CD14-positive monocyte (primary cell): ENCODE data around the gene OSMR. TPM values are rescaled to one million over a fixed set of nuclear protein-coding genes. Genes with fewer than 3 reads are reported as not detected.

Source experiments
- DNase-seq, 3 donors: peaks; one replicate each; pipeline ENCODE4 v3.0.0-alpha.2; 2011 to 2022
- H2AFZ ChIP-seq: 2 replicates; pipeline ENCODE4 v1.6.0; 2012; ENCODE audit warnings: mild to moderate bottlenecking, low read depth, low read length, inconsistent platforms; ENCODE audit not compliant: insufficient read depth, poor library complexity, severe bottlenecking
- H3K27ac ChIP-seq, 2 donors: 1 replicate in 1 of 2; 2 replicates in 1 of 2; pipeline ENCODE4 v1.5.1; 2012 to 2013; ENCODE audit warnings: low read length in 2 of 2, control low read depth in 1 of 2, inconsistent platforms in 1 of 2, low read depth in 1 of 2, mild to moderate bottlenecking in 1 of 2
- H3K27me3 ChIP-seq, 2 donors: one replicate each; pipeline versions ENCODE4 v1.6.0 to v1.6.1; 2011 to 2013; ENCODE audit warnings: low read length in 2 of 2; ENCODE audit not compliant: control insufficient read depth in 2 of 2, insufficient read depth in 2 of 2
- H3K36me3 ChIP-seq, 2 donors: replicated peaks in 1 of 2; 1 replicate in 1 of 2; 2 replicates in 1 of 2; pipeline versions ENCODE4 v1.5.1 to v1.6.1; 2012 to 2013; ENCODE audit warnings: low read length in 2 of 2, control low read depth in 1 of 2, inconsistent platforms in 1 of 2, mild to moderate bottlenecking in 1 of 2; ENCODE audit not compliant: insufficient read depth in 2 of 2, control insufficient read depth in 1 of 2
- H3K4me1 ChIP-seq, 2 donors: 1 replicate in 1 of 2; 2 replicates in 1 of 2; pipeline versions ENCODE4 v1.5.1 to v1.6.1; 2012 to 2013; ENCODE audit warnings: low read length in 2 of 2, control low read depth in 1 of 2, inconsistent platforms in 1 of 2, mild to moderate bottlenecking in 1 of 2, moderate library complexity in 1 of 2; ENCODE audit not compliant: insufficient read depth in 2 of 2, control insufficient read depth in 1 of 2
- H3K4me2 ChIP-seq: replicated peaks from 2 replicates; pipeline ENCODE3; 2012; ENCODE audit warnings: low read length, moderate library complexity, mild to moderate bottlenecking; ENCODE audit not compliant: poor library complexity, severe bottlenecking; ENCODE audit errors: extremely low read depth
- H3K4me3 ChIP-seq, 3 experiments: fragments of 200-600 bp in 1 of 3; sonication (generic) in 1 of 3; replicated peaks in 1 of 3; 1 replicate in 2 of 3; 2 replicates in 1 of 3; pipeline ENCODE4 v1.5.1; 2011 to 2013; ENCODE audit warnings: low read length in 3 of 3, mild to moderate bottlenecking in 3 of 3, control low read depth in 2 of 3, low read depth in 2 of 3, inconsistent platforms in 1 of 3, moderate library complexity in 1 of 3
- H3K79me2 ChIP-seq: 2 replicates; pipeline ENCODE4 v1.6.0; 2012; ENCODE audit warnings: mild to moderate bottlenecking, control low read depth, inconsistent platforms, low read length, moderate library complexity; ENCODE audit not compliant: insufficient read depth
- H3K9ac ChIP-seq: 2 replicates; pipeline ENCODE4 v1.6.0; 2017; ENCODE audit warnings: low read length, mild to moderate bottlenecking; ENCODE audit not compliant: insufficient read depth, poor library complexity, severe bottlenecking
- H3K9me3 ChIP-seq, 2 donors: replicated peaks in 1 of 2; 1 replicate in 1 of 2; 2 replicates in 1 of 2; pipeline versions ENCODE4 v1.5.1 to v1.6.1; 2012 to 2013; ENCODE audit warnings: low read length in 2 of 2, control low read depth in 1 of 2; ENCODE audit not compliant: control insufficient read depth in 1 of 2, insufficient read depth in 1 of 2
- H4K20me1 ChIP-seq: 2 replicates; pipeline ENCODE4 v1.6.0; 2012; ENCODE audit warnings: mild to moderate bottlenecking, low read length, control low read depth, moderate library complexity; ENCODE audit not compliant: insufficient read depth
- H3K27ac Mint-ChIP-seq, 7 donors: one replicate each; pipeline ENCODE4 v1.8.0; 2020; ENCODE audit warnings: mild to moderate bottlenecking in 7 of 7, mixed read lengths in 7 of 7, moderate library complexity in 6 of 7, inconsistent platforms in 2 of 7
- H3K27me3 Mint-ChIP-seq, 3 donors: one replicate each; pipeline ENCODE4 v1.8.0; 2021 to 2022; ENCODE audit warnings: low read depth in 3 of 3, mild to moderate bottlenecking in 3 of 3, mixed read lengths in 3 of 3, moderate library complexity in 3 of 3, inconsistent platforms in 1 of 3
- H3K36me3 Mint-ChIP-seq, 2 donors: one replicate each; pipeline ENCODE4 v1.8.0; 2020; ENCODE audit warnings: mixed read lengths in 2 of 2, inconsistent platforms in 1 of 2, mild to moderate bottlenecking in 1 of 2
- H3K4me1 Mint-ChIP-seq: one replicate; pipeline ENCODE4 v1.8.0; 2020; ENCODE audit warnings: mild to moderate bottlenecking, mixed read lengths
- H3K4me3 Mint-ChIP-seq, 2 donors: one replicate each; pipeline ENCODE4 v1.8.0; 2020; ENCODE audit warnings: mild to moderate bottlenecking in 2 of 2, mixed read lengths in 2 of 2, moderate library complexity in 1 of 2
- H3K9me3 Mint-ChIP-seq, 7 donors: one replicate each; pipeline ENCODE4 v1.8.0; 2020 to 2022; ENCODE audit warnings: mixed read lengths in 7 of 7, mild to moderate bottlenecking in 6 of 7, moderate library complexity in 6 of 7, inconsistent platforms in 2 of 7
- WGBS: methylation state at CpG from one replicate; pipeline ENCODE4 v1.1.5; 2013; ENCODE audit warnings: missing lambda C conversion rate; ENCODE audit not compliant: insufficient coverage; 5-methylcytosine and 5-hydroxymethylcytosine counted together
- intact Hi-C, 2 donors: fragments of 100-400 bp; cut with micrococcal nuclease; formaldehyde crosslinking; loops; one replicate each; pipeline versions ENCODE4 v1.15.0 to v1.15.1; 2023
- polyA plus RNA-seq, 3 donors: library from polyadenylated mRNA; depleted of rRNA in 1 of 3; unstranded in 2 of 3; stranded (reverse) in 1 of 3; fragments of 300-500 nt in 2 of 3; fragments of >200 nt in 1 of 3; fragmentation: Illumina TruSeq in 2 of 3; gene quantifications; 1 replicate in 2 of 3; 2 replicates in 1 of 3; pipeline ENCODE4 v1.2.3, GENCODE V29; 2012 to 2021
- TF ChIP-seq, protein P1 (sequence below): fragments of 200-600 bp; IDR thresholded peaks from one replicate; pipeline ENCODE4 v1.8.0; 2022; ENCODE audit warnings: antibody characterized with exemption, mild to moderate bottlenecking

Gene OSMR
- polyA plus RNA-seq, 3 donors: not detected

DNA sequence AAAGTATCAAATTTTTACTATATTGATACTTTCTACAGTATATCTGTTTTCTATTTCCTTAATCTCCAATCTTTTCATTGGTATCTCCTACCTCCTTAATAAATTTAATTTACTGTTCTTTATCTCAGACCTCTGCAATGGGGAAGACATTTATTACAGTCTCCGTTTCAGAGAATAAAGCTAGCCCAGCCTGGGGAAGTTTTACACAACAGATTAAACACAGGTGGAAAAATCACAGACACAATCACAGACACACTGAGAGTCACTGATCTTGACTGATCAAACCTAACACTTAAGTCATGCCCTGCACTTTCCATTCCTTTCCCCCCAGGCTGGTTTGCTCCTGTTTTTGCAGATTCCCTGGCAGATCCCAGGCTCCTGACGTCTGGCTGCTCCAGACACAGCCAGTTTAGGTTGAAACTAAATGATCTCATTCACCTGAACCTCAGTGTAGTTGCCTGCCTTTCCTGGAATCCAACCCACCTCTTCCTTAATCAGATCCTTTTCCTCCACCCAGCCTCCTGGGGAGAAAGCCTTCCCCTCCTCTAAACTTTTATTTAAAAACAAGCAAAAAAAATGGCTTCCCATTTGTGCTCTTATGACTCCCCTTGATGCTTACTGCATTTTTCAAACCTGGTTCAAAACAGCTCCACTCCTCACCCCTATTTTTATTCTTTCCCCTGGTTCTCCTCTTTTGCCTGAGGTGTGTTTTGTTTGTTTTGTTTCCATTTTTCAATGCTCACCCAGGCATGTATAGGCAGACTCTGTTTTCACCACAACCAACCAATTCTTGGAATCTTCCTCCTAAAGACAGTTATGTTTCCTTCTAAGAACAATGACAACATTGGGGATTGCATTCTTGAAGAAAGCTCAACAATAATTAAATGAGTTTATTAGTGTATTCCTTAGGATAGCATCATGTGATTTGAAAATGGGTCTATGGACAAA lies 29.5 kb upstream of the OSMR start:
- H3K36me3 ChIP-seq: no peaks in the 10 kb centered on the region
- no peak overlapping the region for H3K9ac ChIP-seq
- intact Hi-C loops: no loop called here
- no peak for DNase-seq
- Mint-ChIP-seq H3K27me3 (peaks cover 11 to 36% (median 28%) of the 10 kb centered on the region in 3 donors), H3K4me3 (no peak overlapping the region), H3K9me3 (peaks cover 0 to 4% (median 1%) of the 10 kb centered on the region in 7 donors), H3K4me1 (no peaks in the 10 kb centered on the region), H3K27ac (no peak overlapping the region), H3K36me3 (no peaks in the 10 kb centered on the region)
- H3K79me2 ChIP-seq: no peaks in the 10 kb centered on the region
- peaks cover 11 to 31% of the 10 kb centered on the region in 2 donors for H3K27me3 ChIP-seq
- no peaks in the 10 kb centered on the region for H4K20me1 ChIP-seq
- H3K4me1 ChIP-seq: no peaks in the 10 kb centered on the region
- H3K4me3 ChIP-seq: no peak overlapping the region
- H3K9me3 ChIP-seq: no peaks in the 10 kb centered on the region
- H2AFZ ChIP-seq: no peak overlapping the region
- no peak overlapping the region for H3K27ac ChIP-seq
- H3K4me2 ChIP-seq: no peak overlapping the region
- TF ChIP-seq, protein P1, sequence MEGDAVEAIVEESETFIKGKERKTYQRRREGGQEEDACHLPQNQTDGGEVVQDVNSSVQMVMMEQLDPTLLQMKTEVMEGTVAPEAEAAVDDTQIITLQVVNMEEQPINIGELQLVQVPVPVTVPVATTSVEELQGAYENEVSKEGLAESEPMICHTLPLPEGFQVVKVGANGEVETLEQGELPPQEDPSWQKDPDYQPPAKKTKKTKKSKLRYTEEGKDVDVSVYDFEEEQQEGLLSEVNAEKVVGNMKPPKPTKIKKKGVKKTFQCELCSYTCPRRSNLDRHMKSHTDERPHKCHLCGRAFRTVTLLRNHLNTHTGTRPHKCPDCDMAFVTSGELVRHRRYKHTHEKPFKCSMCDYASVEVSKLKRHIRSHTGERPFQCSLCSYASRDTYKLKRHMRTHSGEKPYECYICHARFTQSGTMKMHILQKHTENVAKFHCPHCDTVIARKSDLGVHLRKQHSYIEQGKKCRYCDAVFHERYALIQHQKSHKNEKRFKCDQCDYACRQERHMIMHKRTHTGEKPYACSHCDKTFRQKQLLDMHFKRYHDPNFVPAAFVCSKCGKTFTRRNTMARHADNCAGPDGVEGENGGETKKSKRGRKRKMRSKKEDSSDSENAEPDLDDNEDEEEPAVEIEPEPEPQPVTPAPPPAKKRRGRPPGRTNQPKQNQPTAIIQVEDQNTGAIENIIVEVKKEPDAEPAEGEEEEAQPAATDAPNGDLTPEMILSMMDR: no peak
- WGBS: 63% methylated on average over 1 of the region's 2 CpGs

DNA sequence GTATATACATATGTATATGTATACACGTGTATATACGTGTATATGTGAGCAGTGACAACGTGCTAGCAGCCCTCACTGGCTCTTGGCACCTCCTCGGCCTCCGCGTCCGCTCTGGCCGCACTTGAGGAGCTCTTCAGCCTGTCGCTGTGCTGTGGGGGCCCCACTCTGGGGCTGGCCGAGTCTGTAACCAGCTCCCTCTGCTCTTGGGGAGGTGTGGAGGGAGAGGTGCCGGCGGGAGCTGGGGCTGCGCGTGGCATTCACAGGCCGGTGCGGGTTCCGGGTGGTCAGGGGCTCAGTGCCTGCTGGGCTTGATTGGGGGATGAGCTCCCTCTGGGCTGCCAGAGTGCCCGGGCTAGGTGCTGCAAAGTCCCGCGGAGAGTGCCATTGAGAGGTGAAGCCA lies 24.1 kb upstream of the OSMR start:
- Mint-ChIP-seq H3K27me3 (peaks cover 2 to 20% (median 4%) of the 10 kb centered on the region in 3 donors), H3K27ac (no peak overlapping the region), H3K4me1 (no peaks in the 10 kb centered on the region), H3K9me3 (peaks cover 2 to 12% (median 7%) of the 10 kb centered on the region in 7 donors), H3K4me3 (no peak overlapping the region), H3K36me3 (no peaks in the 10 kb centered on the region)
- over 99% methylated on average over 15 of the region's 20 CpGs for WGBS
- Histone ChIP-seq H2AFZ (no peak overlapping the region), H3K9ac (no peak overlapping the region), H3K9me3 (peaks cover 11 to 12% of the 10 kb centered on the region in 2 donors), H3K4me2 (no peak overlapping the region), H3K27me3 (peaks cover 6 to 9% of the 10 kb centered on the region in 2 donors), H3K27ac (no peak overlapping the region), H3K79me2 (no peaks in the 10 kb centered on the region), H4K20me1 (no peaks in the 10 kb centered on the region), H3K4me3 (no peak overlapping the region), H3K4me1 (no peaks in the 10 kb centered on the region), H3K36me3 (no peaks in the 10 kb centered on the region)
- intact Hi-C loops: no loop called here
- no peak for DNase-seq
- TF ChIP-seq, protein P1: no peak
